SK-N-SH (cell line): ENCODE data around the gene COL1A2.

Source experiments
- CHD2 ChIP-seq: fragments of 150-350 bp; IDR thresholded peaks from 2 replicates; pipeline ENCODE4 v1.6.1; 2018; ENCODE audit warnings: low read length; ENCODE audit not compliant: partially characterized antibody
- ELF1 ChIP-seq: IDR thresholded peaks from 2 replicates; pipeline ENCODE4 v1.4.0; 2012
- EP300 ChIP-seq, 2 experiments: IDR thresholded peaks; 2 replicates each; pipeline versions ENCODE4 v1.4.0 to v1.6.1; 2012; ENCODE audit warnings: borderline replicate concordance in 1 of 2, low read depth in 1 of 2, low read length in 1 of 2
- EZH2phosphoT487 ChIP-seq: fragments of 200-600 bp; sonication (generic); IDR thresholded peaks from 2 replicates; pipeline ENCODE4 v1.6.1; 2017; ENCODE audit warnings: low read depth, mixed run types, mild to moderate bottlenecking, antibody characterized with exemption, moderate library complexity, borderline replicate concordance
- FOSL2 ChIP-seq: IDR thresholded peaks from 2 replicates; pipeline ENCODE4 v1.4.0; 2012; ENCODE audit warnings: low read depth, mild to moderate bottlenecking, moderate library complexity, borderline replicate concordance
- FOXM1 ChIP-seq: IDR thresholded peaks from 2 replicates; pipeline ENCODE4 v1.4.0; 2012; ENCODE audit warnings: low read depth, mild to moderate bottlenecking
- JUND ChIP-seq: IDR thresholded peaks from 2 replicates; pipeline ENCODE4 v1.4.0; 2012
- NRF1 ChIP-seq: IDR thresholded peaks from 2 replicates; pipeline ENCODE4 v1.6.1; 2012; ENCODE audit warnings: low read depth, mild to moderate bottlenecking, low read length
- POLR2AphosphoS5 ChIP-seq: IDR thresholded peaks from 2 replicates; pipeline ENCODE4 v1.6.1; 2012; ENCODE audit warnings: low read depth, low read length
- SIN3A ChIP-seq: IDR thresholded peaks from 2 replicates; pipeline ENCODE4 v1.6.1; 2012; ENCODE audit warnings: low read depth, mild to moderate bottlenecking, low read length, moderate library complexity, borderline replicate concordance
- TAF1 ChIP-seq: IDR thresholded peaks from 2 replicates; pipeline ENCODE4 v1.6.1; 2012; ENCODE audit warnings: low read depth, mild to moderate bottlenecking, low read length, moderate library complexity, borderline replicate concordance
- YY1 ChIP-seq: IDR thresholded peaks from 2 replicates; pipeline ENCODE4 v1.4.0; 2012; ENCODE audit warnings: low read depth, mild to moderate bottlenecking
- TF ChIP-seq, protein P1 (sequence below): fragments of 200-600 bp; sonication (generic); IDR thresholded peaks from 2 replicates; pipeline ENCODE4 v1.6.1; 2017; ENCODE audit warnings: antibody characterized with exemption, mild to moderate bottlenecking, moderate library complexity
- TF ChIP-seq, protein P2 (sequence below): IDR thresholded peaks from 2 replicates; pipeline ENCODE4 v1.4.0; 2012; ENCODE audit warnings: low read depth

DNA sequence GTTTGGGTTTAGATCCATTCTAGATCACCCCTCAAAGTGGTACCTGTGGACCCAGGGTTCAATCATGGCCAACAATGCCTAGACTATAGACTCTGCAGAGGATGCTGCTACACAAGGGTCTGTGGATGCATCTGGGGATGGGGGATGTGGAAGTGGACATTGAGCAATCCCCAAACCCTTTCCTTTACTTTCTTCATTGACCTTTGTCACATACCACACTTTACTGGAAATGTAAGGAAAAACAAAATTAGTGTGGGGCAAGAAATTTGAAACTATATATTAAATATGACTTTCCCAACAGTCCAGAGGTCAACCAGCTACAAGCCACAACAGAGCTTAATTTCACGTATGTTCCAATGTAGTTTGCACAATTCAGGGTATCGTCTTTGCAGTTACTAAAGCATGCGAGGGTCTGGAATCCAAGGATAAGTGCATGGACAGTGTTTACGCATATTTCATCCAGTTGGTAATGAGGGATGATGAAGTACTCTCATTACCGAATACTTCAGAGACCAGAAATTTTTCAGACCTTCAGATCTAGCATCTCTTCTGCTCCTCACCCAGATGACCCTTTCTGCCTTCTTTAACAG lies 81.7 kb downstream of the COL1A2 start:
- no peak for TF ChIP-seq EZH2phosphoT487
- TF ChIP-seq YY1 = no peak
- no peak for TF ChIP-seq POLR2AphosphoS5
- TF ChIP-seq, protein P1, sequence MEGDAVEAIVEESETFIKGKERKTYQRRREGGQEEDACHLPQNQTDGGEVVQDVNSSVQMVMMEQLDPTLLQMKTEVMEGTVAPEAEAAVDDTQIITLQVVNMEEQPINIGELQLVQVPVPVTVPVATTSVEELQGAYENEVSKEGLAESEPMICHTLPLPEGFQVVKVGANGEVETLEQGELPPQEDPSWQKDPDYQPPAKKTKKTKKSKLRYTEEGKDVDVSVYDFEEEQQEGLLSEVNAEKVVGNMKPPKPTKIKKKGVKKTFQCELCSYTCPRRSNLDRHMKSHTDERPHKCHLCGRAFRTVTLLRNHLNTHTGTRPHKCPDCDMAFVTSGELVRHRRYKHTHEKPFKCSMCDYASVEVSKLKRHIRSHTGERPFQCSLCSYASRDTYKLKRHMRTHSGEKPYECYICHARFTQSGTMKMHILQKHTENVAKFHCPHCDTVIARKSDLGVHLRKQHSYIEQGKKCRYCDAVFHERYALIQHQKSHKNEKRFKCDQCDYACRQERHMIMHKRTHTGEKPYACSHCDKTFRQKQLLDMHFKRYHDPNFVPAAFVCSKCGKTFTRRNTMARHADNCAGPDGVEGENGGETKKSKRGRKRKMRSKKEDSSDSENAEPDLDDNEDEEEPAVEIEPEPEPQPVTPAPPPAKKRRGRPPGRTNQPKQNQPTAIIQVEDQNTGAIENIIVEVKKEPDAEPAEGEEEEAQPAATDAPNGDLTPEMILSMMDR = no peak
- no peak for TF ChIP-seq TAF1
- no peak for TF ChIP-seq EP300 (IDR thresholded peaks at IDR 0.05; ENCODE audit: borderline replicate concordance in 1 of 2, low read depth in 1 of 2, low read length in 1 of 2)
- TF ChIP-seq JUND = no peak
- TF ChIP-seq ELF1 = no peak
- TF ChIP-seq, protein P2, sequence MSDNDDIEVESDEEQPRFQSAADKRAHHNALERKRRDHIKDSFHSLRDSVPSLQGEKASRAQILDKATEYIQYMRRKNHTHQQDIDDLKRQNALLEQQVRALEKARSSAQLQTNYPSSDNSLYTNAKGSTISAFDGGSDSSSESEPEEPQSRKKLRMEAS = no peak
- no peak for TF ChIP-seq NRF1
- TF ChIP-seq FOXM1 = no peak
- TF ChIP-seq SIN3A = no peak
- no peak for TF ChIP-seq CHD2
- no peak for TF ChIP-seq FOSL2
